ENCODE measurements around the gene CXXC4.

The CXXC4 gene

GRCh38 chr4:104488151-104488550 lies 6.5 kb downstream of the CXXC4 start:
- no peak for DNase-seq

- no peak for DNase-seq
Measured at GRCh38 chr4:104486716-104487504, 7.8 kb downstream of the CXXC4 start.

GRCh38 chr4:104475652-104476051 lies 19.0 kb downstream of the CXXC4 start:
- DNase-seq, result no peak

- no peak for DNase-seq
Measured at GRCh38 chr4:104472766-104473165, 21.9 kb downstream of the CXXC4 start.

- no peak for DNase-seq
Measured at GRCh38 chr4:104470770-104471169, 23.9 kb downstream of the CXXC4 start.

GRCh38 chr4:104469794-104470193 lies 24.9 kb downstream of the CXXC4 start:
- no peak for DNase-seq

- DNase-seq, result no peak
Measured at GRCh38 chr4:104465619-104466018, 29.1 kb downstream of the CXXC4 start.

- DNase-seq, result no peak
Measured at GRCh38 chr4:104465201-104465600, 29.5 kb downstream of the CXXC4 start.

- DNase-seq, result no peak
Measured at GRCh38 chr4:104462641-104463040, 32.1 kb downstream of the CXXC4 start.

GRCh38 chr4:104457308-104457981 lies 37.2 kb downstream of the CXXC4 start:
- no peak for DNase-seq

GRCh38 chr4:104451573-104451972 lies 43.1 kb downstream of the CXXC4 start:
- DNase-seq, result no peak

GRCh38 chr4:104449537-104449936 lies 45.2 kb downstream of the CXXC4 start:
- DNase-seq, result no peak

- DNase-seq, result no peak
Measured at GRCh38 chr4:104447294-104447693, 47.4 kb downstream of the CXXC4 start.

- no peak for DNase-seq
Measured at GRCh38 chr4:104446431-104447278, 48.0 kb downstream of the CXXC4 start.

- DNase-seq, result no peak
Measured at GRCh38 chr4:104444685-104445084, 50.0 kb downstream of the CXXC4 start.

- no peak for DNase-seq
Measured at GRCh38 chr4:104436542-104436941, 58.2 kb downstream of the CXXC4 start.

- DNase-seq, result no peak
Measured at GRCh38 chr4:104429150-104429741, 65.4 kb downstream of the CXXC4 start.

GRCh38 chr4:104425948-104426347 lies 68.7 kb downstream of the CXXC4 start:
- DNase-seq, result no peak

GRCh38 chr4:104424989-104425388 lies 69.7 kb downstream of the CXXC4 start:
- DNase-seq, result no peak

- DNase-seq, result no peak
Measured at GRCh38 chr4:104424475-104424941, 70.2 kb downstream of the CXXC4 start.

- DNase-seq, result no peak
Measured at GRCh38 chr4:104421566-104421965, 73.1 kb downstream of the CXXC4 start.

- DNase-seq, result no peak
Measured at GRCh38 chr4:104420766-104421165, 73.9 kb downstream of the CXXC4 start.

Measured in NK-92 treated with Interleukin-12 subunit alpha and Interleukin-12 subunit beta, amount 100 ng/mL, for 24 hours (cell line).